OCI-LY3 (cell line): ENCODE data around the gene LYST.

Source experiments
- H2AFZ ChIP-seq: fragments of 200-600, 300-600 bp; shearing (Covaris generic); 2 replicates; pipeline ENCODE4 v1.6.0; 2014; ENCODE audit warnings: antibody characterized with exemption, low read depth, low read length
- H3K27ac ChIP-seq: fragments of 200-600, 300-600 bp; sonication (generic); 2 replicates; pipeline ENCODE4 v1.5.1; 2014; ENCODE audit warnings: mild to moderate bottlenecking, low read length, moderate library complexity, mixed read lengths
- H3K27me3 ChIP-seq: fragments of 200-600, 300-600 bp; sonication (generic); 2 replicates; pipeline ENCODE4 v1.6.1; 2014; ENCODE audit warnings: low read depth, low read length, mixed read lengths
- H3K36me3 ChIP-seq: fragments of 200-600, 300-600 bp; sonication (generic); replicated peaks from 2 replicates; pipeline ENCODE3; 2014; ENCODE audit warnings: low read depth, low read length, mixed read lengths
- H3K4me1 ChIP-seq: fragments of 300-600, 200-600 bp; sonication (generic); 2 replicates; pipeline ENCODE4 v1.6.1; 2014; ENCODE audit warnings: low read length, mixed read lengths
- H3K4me2 ChIP-seq: fragments of 200-600, 300-600 bp; sonication (generic); 2 replicates; pipeline ENCODE4 v1.6.1; 2014; ENCODE audit warnings: low read length, mixed read lengths
- H3K4me3 ChIP-seq: fragments of 300-600, 200-600 bp; sonication (generic); 2 replicates; pipeline ENCODE4 v1.5.1; 2014; ENCODE audit warnings: antibody characterized with exemption, mild to moderate bottlenecking, low read length, moderate library complexity
- H3K79me2 ChIP-seq: fragments of 300-600, 200-600 bp; shearing (Covaris generic); 2 replicates; pipeline ENCODE4 v1.6.1; 2014; ENCODE audit warnings: mild to moderate bottlenecking, low read length, mixed read lengths
- H3K9ac ChIP-seq: fragments of 300-600, 200-600 bp; shearing (Covaris generic); 2 replicates; pipeline ENCODE4 v1.6.0; 2014; ENCODE audit warnings: mild to moderate bottlenecking, low read length, moderate library complexity
- H3K9me3 ChIP-seq: fragments of 200-600, 300-600 bp; shearing (Covaris generic); 2 replicates; pipeline ENCODE4 v1.6.1; 2014; ENCODE audit warnings: low read length, mixed read lengths; ENCODE audit not compliant: insufficient read depth
- H4K20me1 ChIP-seq: fragments of 200-600, 300-600 bp; sonication (generic); 2 replicates; pipeline ENCODE4 v1.6.1; 2016; ENCODE audit warnings: low read length, mixed read lengths; ENCODE audit not compliant: insufficient read depth
- CTCF ChIP-seq: fragments of 200-600, 300-600 bp; sonication (generic); IDR thresholded peaks from 2 replicates; pipeline ENCODE4 v1.5.1; 2014; ENCODE audit warnings: antibody characterized with exemption, low read length, low read depth
- EZH2phosphoT487 ChIP-seq: fragments of 200-600 bp; shearing (Covaris generic); IDR thresholded peaks from 2 replicates; pipeline ENCODE4 v1.6.1; 2018; ENCODE audit warnings: antibody characterized with exemption, mixed run types, low read depth

Gene LYST

GRCh38 chr1:235818632-235819136 lies 48.0 kb downstream of the LYST start:
- H3K4me3 ChIP-seq: no peak overlapping the region

GRCh38 chr1:235817101-235817728 lies 49.5 kb downstream of the LYST start:
- H3K27ac ChIP-seq: no peak overlapping the region
- TF ChIP-seq EZH2phosphoT487: no peak
- TF ChIP-seq CTCF: no peak
- H3K36me3 ChIP-seq: no peaks in the 10 kb centered on the region

More at GRCh38 chr1:235818632-235819136, 48.0 kb downstream of the LYST start:
- Histone ChIP-seq H4K20me1 (no peaks in the 10 kb centered on the region), H3K9ac (no peak overlapping the region), H3K36me3 (no peaks in the 10 kb centered on the region), H3K4me1 (no peaks in the 10 kb centered on the region), H3K9me3 (no peaks in the 10 kb centered on the region), H3K79me2 (no peaks in the 10 kb centered on the region), H3K4me2 (no peak overlapping the region), H3K27me3 (no peaks in the 10 kb centered on the region), H2AFZ (no peak overlapping the region), H3K27ac (no peak overlapping the region)
- TF ChIP-seq CTCF: no peak
- no peak for TF ChIP-seq EZH2phosphoT487

GRCh38 chr1:235809688-235810397 lies 56.9 kb downstream of the LYST start:
- Histone ChIP-seq H3K9ac (no peak overlapping the region), H3K9me3 (no peaks in the 10 kb centered on the region), H3K27me3 (no peaks in the 10 kb centered on the region), H4K20me1 (no peaks in the 10 kb centered on the region), H2AFZ (no peak overlapping the region), H3K4me2 (no peak overlapping the region), H3K4me3 (no peak overlapping the region), H3K79me2 (no peaks in the 10 kb centered on the region), H3K4me1 (no peaks in the 10 kb centered on the region), H3K27ac (no peak overlapping the region), H3K36me3 (no peaks in the 10 kb centered on the region)
- TF ChIP-seq EZH2phosphoT487 (no peak), CTCF (no peak)

More at GRCh38 chr1:235817101-235817728, 49.5 kb downstream of the LYST start:
- Histone ChIP-seq H2AFZ (no peak overlapping the region), H4K20me1 (no peaks in the 10 kb centered on the region), H3K79me2 (no peaks in the 10 kb centered on the region), H3K9me3 (no peaks in the 10 kb centered on the region), H3K9ac (no peak overlapping the region), H3K4me2 (no peak overlapping the region), H3K4me3 (no peak overlapping the region), H3K27me3 (no peaks in the 10 kb centered on the region), H3K4me1 (no peaks in the 10 kb centered on the region)

GRCh38 chr1:235808223-235808622 lies 58.5 kb downstream of the LYST start:
- Histone ChIP-seq H3K27me3 (no peaks in the 10 kb centered on the region), H2AFZ (no peak overlapping the region), H3K9me3 (no peaks in the 10 kb centered on the region), H3K4me2 (no peak overlapping the region), H3K27ac (no peak overlapping the region), H3K79me2 (no peaks in the 10 kb centered on the region), H3K36me3 (no peaks in the 10 kb centered on the region), H4K20me1 (no peaks in the 10 kb centered on the region), H3K9ac (no peak overlapping the region), H3K4me1 (no peaks in the 10 kb centered on the region), H3K4me3 (no peak overlapping the region)
- no peak for TF ChIP-seq CTCF
- no peak for TF ChIP-seq EZH2phosphoT487
